ENCODE results near the gene CRYL1.

DNA sequence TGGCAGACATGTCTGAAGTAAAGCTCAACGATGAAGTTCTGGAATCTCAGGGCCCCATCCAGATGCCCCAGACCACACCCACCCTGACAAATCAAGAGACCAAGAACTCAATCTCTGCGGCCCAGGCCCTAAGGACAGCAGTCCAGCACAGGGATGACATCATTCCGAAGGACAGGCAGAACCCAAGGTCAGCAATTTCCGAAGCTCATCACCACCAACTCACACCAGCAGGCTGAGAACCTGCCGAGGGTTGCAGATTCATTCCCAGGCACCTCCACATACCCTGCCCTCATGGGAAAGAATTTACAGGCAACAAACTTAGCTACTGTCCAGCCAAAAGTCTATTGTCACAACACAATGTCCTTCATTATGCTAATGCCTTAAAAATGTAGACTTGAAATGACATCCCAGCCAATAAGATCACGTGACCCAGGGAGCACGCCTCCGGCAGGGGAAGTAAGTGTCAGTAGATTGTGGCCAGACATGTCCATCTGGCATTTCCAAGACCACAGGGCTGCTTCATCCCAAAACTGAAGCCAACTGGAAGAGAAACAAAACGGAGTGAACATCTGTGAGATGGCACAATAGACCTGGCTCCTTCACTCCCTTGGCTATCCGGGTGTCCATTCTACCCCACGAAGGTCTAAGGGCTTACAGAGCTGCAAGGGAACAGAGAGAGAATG is 98.8 kb downstream of the CRYL1 start:
- TF ChIP-seq CHD2 (IDR thresholded peaks at IDR 0.05; ENCODE audit: low read depth, low read length): no peak
- TF ChIP-seq, protein P1, sequence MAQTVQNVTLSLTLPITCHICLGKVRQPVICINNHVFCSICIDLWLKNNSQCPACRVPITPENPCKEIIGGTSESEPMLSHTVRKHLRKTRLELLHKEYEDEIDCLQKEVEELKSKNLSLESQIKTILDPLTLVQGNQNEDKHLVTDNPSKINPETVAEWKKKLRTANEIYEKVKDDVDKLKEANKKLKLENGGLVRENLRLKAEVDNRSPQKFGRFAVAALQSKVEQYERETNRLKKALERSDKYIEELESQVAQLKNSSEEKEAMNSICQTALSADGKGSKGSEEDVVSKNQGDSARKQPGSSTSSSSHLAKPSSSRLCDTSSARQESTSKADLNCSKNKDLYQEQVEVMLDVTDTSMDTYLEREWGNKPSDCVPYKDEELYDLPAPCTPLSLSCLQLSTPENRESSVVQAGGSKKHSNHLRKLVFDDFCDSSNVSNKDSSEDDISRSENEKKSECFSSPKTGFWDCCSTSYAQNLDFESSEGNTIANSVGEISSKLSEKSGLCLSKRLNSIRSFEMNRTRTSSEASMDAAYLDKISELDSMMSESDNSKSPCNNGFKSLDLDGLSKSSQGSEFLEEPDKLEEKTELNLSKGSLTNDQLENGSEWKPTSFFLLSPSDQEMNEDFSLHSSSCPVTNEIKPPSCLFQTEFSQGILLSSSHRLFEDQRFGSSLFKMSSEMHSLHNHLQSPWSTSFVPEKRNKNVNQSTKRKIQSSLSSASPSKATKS (CRISPR knock-in tag; IDR thresholded peaks at IDR 0.05): no peak
- TF ChIP-seq, protein P2, sequence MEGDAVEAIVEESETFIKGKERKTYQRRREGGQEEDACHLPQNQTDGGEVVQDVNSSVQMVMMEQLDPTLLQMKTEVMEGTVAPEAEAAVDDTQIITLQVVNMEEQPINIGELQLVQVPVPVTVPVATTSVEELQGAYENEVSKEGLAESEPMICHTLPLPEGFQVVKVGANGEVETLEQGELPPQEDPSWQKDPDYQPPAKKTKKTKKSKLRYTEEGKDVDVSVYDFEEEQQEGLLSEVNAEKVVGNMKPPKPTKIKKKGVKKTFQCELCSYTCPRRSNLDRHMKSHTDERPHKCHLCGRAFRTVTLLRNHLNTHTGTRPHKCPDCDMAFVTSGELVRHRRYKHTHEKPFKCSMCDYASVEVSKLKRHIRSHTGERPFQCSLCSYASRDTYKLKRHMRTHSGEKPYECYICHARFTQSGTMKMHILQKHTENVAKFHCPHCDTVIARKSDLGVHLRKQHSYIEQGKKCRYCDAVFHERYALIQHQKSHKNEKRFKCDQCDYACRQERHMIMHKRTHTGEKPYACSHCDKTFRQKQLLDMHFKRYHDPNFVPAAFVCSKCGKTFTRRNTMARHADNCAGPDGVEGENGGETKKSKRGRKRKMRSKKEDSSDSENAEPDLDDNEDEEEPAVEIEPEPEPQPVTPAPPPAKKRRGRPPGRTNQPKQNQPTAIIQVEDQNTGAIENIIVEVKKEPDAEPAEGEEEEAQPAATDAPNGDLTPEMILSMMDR (CRISPR knock-in tag; IDR thresholded peaks at IDR 0.05): no peak
- TF ChIP-seq, protein P3, sequence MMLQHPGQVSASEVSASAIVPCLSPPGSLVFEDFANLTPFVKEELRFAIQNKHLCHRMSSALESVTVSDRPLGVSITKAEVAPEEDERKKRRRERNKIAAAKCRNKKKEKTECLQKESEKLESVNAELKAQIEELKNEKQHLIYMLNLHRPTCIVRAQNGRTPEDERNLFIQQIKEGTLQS (CRISPR knock-in tag; IDR thresholded peaks at IDR 0.05): no peak

Data from HepG2 (cell line).